GM10266 (cell line): ENCODE results near the gene ANO1.

Source experiments
- DNase-seq: peaks from one replicate; pipeline ENCODE4 v3.0.0; 2012; ENCODE audit errors: extremely low spot score
- CTCF ChIP-seq: IDR thresholded peaks from 2 replicates; pipeline ENCODE4 v1.5.1; 2012; ENCODE audit warnings: mild to moderate bottlenecking, low read depth; ENCODE audit not compliant: control insufficient read depth, insufficient read depth; ENCODE audit errors: missing control alignments

The ANO1 gene

GRCh38 chr11:70064008-70064725 lies 13.9 kb upstream of the ANO1 start:
- DNase-seq: no peak

GRCh38 chr11:70064726-70065317 lies 13.3 kb upstream of the ANO1 start:
- DNase-seq: no peak
- no peak for TF ChIP-seq CTCF

More at GRCh38 chr11:70064008-70064725, 13.9 kb upstream of the ANO1 start:
- no peak for TF ChIP-seq CTCF

DNA sequence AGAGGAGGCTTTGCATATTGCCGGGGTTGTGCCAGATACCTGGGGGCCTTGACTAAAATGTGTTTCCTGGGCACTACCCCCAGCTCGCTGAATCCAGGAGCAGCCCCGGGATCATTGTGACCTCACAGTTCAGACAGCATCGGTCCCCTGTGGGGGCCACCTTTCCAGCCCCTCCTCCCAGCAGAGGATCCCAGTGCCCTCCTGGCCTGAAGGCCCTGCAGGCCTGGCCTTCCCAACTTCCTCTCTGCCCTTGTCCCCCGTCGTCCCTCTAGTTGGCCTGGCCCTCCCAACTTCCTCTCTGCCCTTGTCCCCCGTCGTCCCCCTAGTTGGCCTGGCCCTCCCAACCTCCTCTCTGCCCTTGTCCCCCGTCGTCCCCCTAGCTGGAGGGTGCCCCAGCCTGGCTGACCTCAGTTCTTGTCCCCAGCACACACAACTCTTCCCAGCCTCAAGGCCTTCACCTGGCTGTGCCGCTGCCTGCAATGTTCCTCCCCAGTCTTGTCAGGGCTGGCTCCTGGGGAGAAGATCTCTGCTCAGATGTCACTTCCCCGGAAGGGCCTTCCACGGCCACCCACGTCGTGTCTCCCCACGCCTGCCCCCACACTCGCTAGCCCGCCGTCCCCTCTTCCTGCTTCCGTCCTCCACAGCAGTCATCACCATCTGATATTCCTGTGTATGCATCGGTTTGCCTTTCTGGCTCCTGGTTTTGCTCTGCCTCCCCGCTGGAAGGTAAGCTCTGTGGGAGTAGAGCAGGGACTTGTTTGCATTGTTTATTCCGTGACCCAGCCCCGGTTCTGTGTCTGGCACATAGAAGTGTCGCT lies 12.6 kb upstream of the ANO1 start:
- DNase-seq: no peak
- TF ChIP-seq CTCF: no peak

GRCh38 chr11:70066136-70066520 lies 12.0 kb upstream of the ANO1 start:
- no peak for DNase-seq
- no peak for TF ChIP-seq CTCF

DNA sequence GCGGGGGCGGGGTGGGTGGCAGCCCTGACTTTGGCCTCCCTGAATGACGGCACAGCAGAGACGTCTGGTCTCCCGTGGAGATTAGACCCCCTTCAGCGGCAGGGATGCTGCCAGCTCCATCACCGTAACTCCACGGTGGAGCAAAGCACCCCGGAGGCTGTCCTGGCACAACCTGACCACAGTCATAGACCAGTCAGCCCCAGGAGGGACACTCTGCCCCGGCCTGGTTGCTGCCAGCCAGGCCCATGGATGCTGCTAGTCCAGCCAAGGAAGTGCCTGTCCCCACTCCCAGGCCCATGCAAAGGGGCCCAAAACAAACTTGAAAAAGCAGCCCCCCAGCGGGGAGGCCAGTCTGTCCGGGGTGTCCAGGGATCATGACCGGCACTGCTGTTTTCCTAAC lies 11.5 kb upstream of the ANO1 start:
- DNase-seq: no peak
- TF ChIP-seq CTCF: no peak

GRCh38 chr11:70067036-70067435 lies 11.1 kb upstream of the ANO1 start:
- no peak for TF ChIP-seq CTCF
- DNase-seq: no peak
